GM23338 (cell line): ENCODE measurements around the gene MATN1. TPM values are rescaled to one million over a fixed set of nuclear protein-coding genes. Genes with fewer than 3 reads are reported as not detected.

ENCODE experiments used
- ATAC-seq: fragments of 200-7000 bp; cut with Tn5 transposase; 3 replicates; pipeline ENCODE4 v1.9.1; 2020
- DNase-seq: peaks from one replicate; pipeline ENCODE4 v3.0.0-alpha.2; 2015; ENCODE audit warnings: low spot score
- H2AFZ ChIP-seq: fragments of 200-600 bp; sonication (generic); 2 replicates; pipeline ENCODE4 v1.8.0; 2016; ENCODE audit warnings: antibody characterized with exemption, mild to moderate bottlenecking, moderate library complexity
- H3F3A ChIP-seq: fragments of 200-600 bp; sonication (generic); replicated peaks from 2 replicates; pipeline ENCODE4 v1.8.0; 2017; ENCODE audit warnings: antibody characterized with exemption, mixed run types, low read depth
- H3K27ac ChIP-seq: fragments of 200-600 bp; sonication (generic); 2 replicates; pipeline ENCODE4 v1.6.1; 2016; ENCODE audit warnings: low read depth
- H3K27me3 ChIP-seq: fragments of 200-600 bp; sonication (generic); 2 replicates; pipeline ENCODE4 v1.8.0; 2016; ENCODE audit warnings: mild to moderate bottlenecking, mixed run types, moderate library complexity; ENCODE audit not compliant: insufficient read depth
- H3K36me3 ChIP-seq: fragments of 200-600 bp; sonication (generic); 2 replicates; pipeline ENCODE4 v1.8.0; 2016; ENCODE audit warnings: mild to moderate bottlenecking; ENCODE audit not compliant: insufficient read depth
- H3K4me1 ChIP-seq: fragments of 200-600 bp; sonication (generic); 2 replicates; pipeline ENCODE4 v1.8.0; 2016; ENCODE audit warnings: mild to moderate bottlenecking, moderate library complexity; ENCODE audit not compliant: insufficient read depth
- H3K4me2 ChIP-seq: fragments of 200-600 bp; sonication (generic); 2 replicates; pipeline ENCODE4 v1.7.1; 2017; ENCODE audit warnings: mixed run types
- H3K4me3 ChIP-seq: fragments of 200-600 bp; sonication (generic); 2 replicates; pipeline ENCODE4 v1.6.1; 2016; ENCODE audit warnings: mixed run types
- H3K79me2 ChIP-seq: fragments of 200-600 bp; sonication (generic); replicated peaks from 2 replicates; pipeline ENCODE4 v1.8.0; 2017; ENCODE audit warnings: mild to moderate bottlenecking; ENCODE audit not compliant: insufficient read depth
- H3K9me2 ChIP-seq: fragments of 200-600 bp; sonication (generic); 2 replicates; pipeline ENCODE4 v1.8.0; 2017; ENCODE audit not compliant: insufficient read depth
- H4K20me1 ChIP-seq: fragments of 200-600 bp; sonication (generic); replicated peaks from 2 replicates; pipeline ENCODE4 v1.8.0; 2017; ENCODE audit warnings: mild to moderate bottlenecking; ENCODE audit not compliant: insufficient read depth
- H3K27ac Mint-ChIP-seq: 2 replicates; pipeline ENCODE4 v1.8.0; 2020; ENCODE audit warnings: inconsistent platforms, mild to moderate bottlenecking, moderate library complexity, mixed read lengths
- H3K27me3 Mint-ChIP-seq: 3 replicates; pipeline ENCODE4 v1.8.0; 2022; ENCODE audit warnings: low read depth, mild to moderate bottlenecking, moderate library complexity, mixed read lengths, inconsistent platforms; ENCODE audit not compliant: insufficient read depth, poor library complexity
- H3K36me3 Mint-ChIP-seq: 3 replicates; pipeline ENCODE4 v1.8.0; 2021; ENCODE audit warnings: low read depth, mild to moderate bottlenecking, inconsistent platforms, moderate library complexity, mixed read lengths
- H3K4me1 Mint-ChIP-seq: 3 replicates; pipeline ENCODE4 v1.8.0; 2020; ENCODE audit warnings: mild to moderate bottlenecking, inconsistent platforms, mixed read lengths
- H3K4me3 Mint-ChIP-seq: 3 replicates; pipeline ENCODE4 v1.8.0; 2021; ENCODE audit warnings: moderate library complexity, mild to moderate bottlenecking, inconsistent platforms, mixed read lengths
- H3K9me3 Mint-ChIP-seq: 3 replicates; pipeline ENCODE4 v1.8.0; 2020; ENCODE audit warnings: moderate library complexity, mild to moderate bottlenecking, inconsistent platforms, mixed read lengths
- CREB1 ChIP-seq: fragments of 250-450 bp; sonication (Bioruptor Pico); IDR thresholded peaks from 2 replicates; pipeline ENCODE4 v1.5.0; 2020; ENCODE audit warnings: low read depth, mild to moderate bottlenecking, moderate library complexity
- CTCF ChIP-seq, 2 experiments: fragments of 200-600 bp in 1 of 2; sonication (generic) in 1 of 2; conservative IDR thresholded peaks; 2 replicates each; pipeline versions ENCODE4 v1.5.1 to v1.6.1; 2016 to 2017; ENCODE audit warnings: antibody characterized with exemption in 2 of 2, low read depth in 2 of 2, mild to moderate bottlenecking in 2 of 2, moderate library complexity in 1 of 2
- EZH2 ChIP-seq: fragments of 200-600 bp; sonication (generic); IDR thresholded peaks from one replicate; pipeline ENCODE4 v1.8.0; 2017; ENCODE audit warnings: antibody characterized with exemption, mild to moderate bottlenecking, low read depth; ENCODE audit not compliant: unreplicated experiment
- EZH2phosphoT487 ChIP-seq: fragments of 200-600 bp; sonication (generic); IDR thresholded peaks from one replicate; pipeline ENCODE4 v1.8.1; 2018; ENCODE audit warnings: antibody characterized with exemption; ENCODE audit not compliant: unreplicated experiment
- NANOG ChIP-seq: IDR thresholded peaks from 2 replicates; pipeline ENCODE4 v1.6.1; 2016; ENCODE audit warnings: antibody characterized with exemption, borderline replicate concordance
- POLR2AphosphoS5 ChIP-seq: IDR thresholded peaks from 2 replicates; pipeline ENCODE4 v1.6.1; 2016; ENCODE audit warnings: antibody characterized with exemption, low read depth
- ZNF114 ChIP-seq: fragments of 250-450 bp; sonication (Bioruptor Pico); IDR thresholded peaks from 2 replicates; pipeline ENCODE4 v1.5.0; 2020; ENCODE audit warnings: mild to moderate bottlenecking, moderate library complexity
- ZNF331 ChIP-seq: fragments of 250-450 bp; sonication (Bioruptor Pico); IDR thresholded peaks from 2 replicates; pipeline ENCODE4 v1.5.0; 2020; ENCODE audit warnings: low read depth, mild to moderate bottlenecking, moderate library complexity
- polyA plus RNA-seq: library from polyadenylated mRNA; unstranded; fragments of >200 nt; fragmentation: Nextera tagmentation; extraction: Ambion mirVana; gene quantifications from 2 replicates; pipeline ENCODE4 v1.2.1, GENCODE V29; 2016
- total RNA-seq: library from RNA; depleted of rRNA; stranded (reverse); fragments of >200 nt; shearing (Covaris generic); gene quantifications from 2 replicates; pipeline ENCODE4 v1.2.3, GENCODE V29; 2014
- TF ChIP-seq, protein P1 (sequence below): IDR thresholded peaks from one replicate; pipeline ENCODE4 v1.6.1; 2018; ENCODE audit warnings: antibody characterized with exemption; ENCODE audit not compliant: unreplicated experiment

Gene MATN1
- total and polyA plus RNA-seq, 2 experiments from 2014 or later = 0.08 to 0.31 TPM

GRCh38 chr1:30682396-30683275 is 40.7 kb downstream of the MATN1 start:
- H3K4me1 ChIP-seq = peaks cover 20% of the 10 kb centered on the region
- ATAC-seq (no peak), DNase-seq (no peak)
- Mint-ChIP-seq H3K27ac (no peak overlapping the region), H3K4me1 (peaks cover 20% of the 10 kb centered on the region), H3K4me3 (no peak overlapping the region), H3K36me3 (peaks cover 5% of the 10 kb centered on the region; the same call in 1 of the 3 replicates), H3K27me3 (peaks cover 24% of the 10 kb centered on the region), H3K9me3 (peaks cover 23% of the 10 kb centered on the region)
- H3K4me2 ChIP-seq = no peak overlapping the region
- H3K4me3 ChIP-seq = no peak overlapping the region
- peaks cover 5% of the 10 kb centered on the region; the same call in 1 of the 2 replicates for H3K27me3 ChIP-seq
- no peak overlapping the region for H3K27ac ChIP-seq
- H3K36me3 ChIP-seq = no peaks in the 10 kb centered on the region
- no peaks in the 10 kb centered on the region; the same call in 1 of the 2 replicates for H3F3A ChIP-seq
- no peaks in the 10 kb centered on the region for H3K79me2 ChIP-seq
- TF ChIP-seq, protein P1, sequence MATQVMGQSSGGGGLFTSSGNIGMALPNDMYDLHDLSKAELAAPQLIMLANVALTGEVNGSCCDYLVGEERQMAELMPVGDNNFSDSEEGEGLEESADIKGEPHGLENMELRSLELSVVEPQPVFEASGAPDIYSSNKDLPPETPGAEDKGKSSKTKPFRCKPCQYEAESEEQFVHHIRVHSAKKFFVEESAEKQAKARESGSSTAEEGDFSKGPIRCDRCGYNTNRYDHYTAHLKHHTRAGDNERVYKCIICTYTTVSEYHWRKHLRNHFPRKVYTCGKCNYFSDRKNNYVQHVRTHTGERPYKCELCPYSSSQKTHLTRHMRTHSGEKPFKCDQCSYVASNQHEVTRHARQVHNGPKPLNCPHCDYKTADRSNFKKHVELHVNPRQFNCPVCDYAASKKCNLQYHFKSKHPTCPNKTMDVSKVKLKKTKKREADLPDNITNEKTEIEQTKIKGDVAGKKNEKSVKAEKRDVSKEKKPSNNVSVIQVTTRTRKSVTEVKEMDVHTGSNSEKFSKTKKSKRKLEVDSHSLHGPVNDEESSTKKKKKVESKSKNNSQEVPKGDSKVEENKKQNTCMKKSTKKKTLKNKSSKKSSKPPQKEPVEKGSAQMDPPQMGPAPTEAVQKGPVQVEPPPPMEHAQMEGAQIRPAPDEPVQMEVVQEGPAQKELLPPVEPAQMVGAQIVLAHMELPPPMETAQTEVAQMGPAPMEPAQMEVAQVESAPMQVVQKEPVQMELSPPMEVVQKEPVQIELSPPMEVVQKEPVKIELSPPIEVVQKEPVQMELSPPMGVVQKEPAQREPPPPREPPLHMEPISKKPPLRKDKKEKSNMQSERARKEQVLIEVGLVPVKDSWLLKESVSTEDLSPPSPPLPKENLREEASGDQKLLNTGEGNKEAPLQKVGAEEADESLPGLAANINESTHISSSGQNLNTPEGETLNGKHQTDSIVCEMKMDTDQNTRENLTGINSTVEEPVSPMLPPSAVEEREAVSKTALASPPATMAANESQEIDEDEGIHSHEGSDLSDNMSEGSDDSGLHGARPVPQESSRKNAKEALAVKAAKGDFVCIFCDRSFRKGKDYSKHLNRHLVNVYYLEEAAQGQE = no peak
- TF ChIP-seq ZNF331 = no peak
- TF ChIP-seq CTCF (conservative IDR thresholded peaks at IDR 0.05; ENCODE audit: low read depth in 2 of 2) = no peak
- no peaks in the 10 kb centered on the region for H4K20me1 ChIP-seq
- H3K9me2 ChIP-seq = no peaks in the 10 kb centered on the region
- no peak overlapping the region for H2AFZ ChIP-seq

DNA sequence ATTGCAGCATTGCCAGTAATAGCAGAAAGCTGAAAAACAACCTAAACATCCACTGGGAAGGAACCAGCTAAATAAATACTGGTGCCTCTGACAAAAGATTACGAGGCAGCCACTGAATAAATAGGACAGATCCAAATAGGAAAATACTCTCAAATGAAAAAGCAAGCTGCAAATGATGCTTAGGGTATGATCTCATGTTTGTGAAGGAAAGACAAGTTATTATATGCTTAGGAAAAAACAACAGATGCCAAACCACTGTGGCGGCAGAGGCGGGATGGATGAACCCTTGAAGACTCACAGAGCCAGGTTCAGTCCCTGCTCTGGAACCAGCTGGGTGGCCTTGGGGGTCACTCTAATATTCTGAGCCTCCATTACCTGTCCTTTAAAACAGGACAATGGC is 41.6 kb downstream of the MATN1 start:
- H2AFZ ChIP-seq = no peak overlapping the region
- no peaks in the 10 kb centered on the region for H3K9me2 ChIP-seq
- H3K27me3 ChIP-seq = peaks cover 5% of the 10 kb centered on the region; the same call in 1 of the 2 replicates
- ATAC-seq (no peak), DNase-seq (no peak)
- peaks cover 17% of the 10 kb centered on the region for H3K4me1 ChIP-seq
- H3K36me3 ChIP-seq = no peaks in the 10 kb centered on the region
- peaks cover 19% of the 10 kb centered on the region for H3K27me3 Mint-ChIP-seq
- no peaks in the 10 kb centered on the region; the same call in 1 of the 2 replicates for H3F3A ChIP-seq
- no peak overlapping the region for H3K27ac ChIP-seq
- H3K36me3 Mint-ChIP-seq = peaks cover 9% of the 10 kb centered on the region; the same call in 1 of the 3 replicates
- H3K4me3 ChIP-seq = no peak overlapping the region
- H3K4me1 Mint-ChIP-seq = peaks cover 12% of the 10 kb centered on the region
- H4K20me1 ChIP-seq = no peaks in the 10 kb centered on the region
- no peak overlapping the region for H3K27ac Mint-ChIP-seq
- H3K79me2 ChIP-seq = no peaks in the 10 kb centered on the region
- no peak overlapping the region for H3K4me3 Mint-ChIP-seq
- H3K4me2 ChIP-seq = no peak overlapping the region
- H3K9me3 Mint-ChIP-seq = peaks cover 28% of the 10 kb centered on the region
- no peak for TF ChIP-seq EZH2
- TF ChIP-seq ZNF114 = no peak
- TF ChIP-seq ZNF331 = no peak
- TF ChIP-seq CTCF (conservative IDR thresholded peaks at IDR 0.05; ENCODE audit: low read depth in 2 of 2) = no peak
- TF ChIP-seq EZH2phosphoT487 = no peak
- no peak for TF ChIP-seq POLR2AphosphoS5
- TF ChIP-seq NANOG = no peak
- no peak for TF ChIP-seq CREB1 (CRISPR knock-in tag)
